ENCODE results near the gene SOX6. TPM values are rescaled to one million over a fixed set of nuclear protein-coding genes. Genes with fewer than 3 reads are reported as not detected.

SOX6 gene
- total RNA-seq, 1 experiment from 2014 or later, result 18.4 TPM

- intact Hi-C loops (cut with micrococcal nuclease; ENCODE audit: unreplicated experiment), result no loop called here
- CTCF ChIA-PET, result interaction anchor here (0.7 kb wide), 1 partner anchor 9 kb away, joined by 3 read pairs; no protein-coding TSS in a partner anchor
- H3K27ac Mint-ChIP-seq (ENCODE audit: unreplicated experiment), result no peak overlapping the region
- DNase-seq, result no peak
- no peaks in the 10 kb centered on the region for H3K9me3 Mint-ChIP-seq (ENCODE audit: low read depth, unreplicated experiment)
- H3K36me3 Mint-ChIP-seq (ENCODE audit: insufficient read depth, unreplicated experiment), result no peaks in the 10 kb centered on the region
- H3K4me3 Mint-ChIP-seq (ENCODE audit: low read depth, unreplicated experiment), result no peak overlapping the region
- BruUV-seq (replicated peaks), result no TSS peak
- no peaks in the 10 kb centered on the region for H3K27me3 Mint-ChIP-seq (ENCODE audit: unreplicated experiment)
- H3K4me1 Mint-ChIP-seq (ENCODE audit: low read depth, unreplicated experiment), result peaks cover 8% of the 10 kb centered on the region
- no peak for TF ChIP-seq CTCF (IDR thresholded peaks at IDR 0.05; ENCODE audit: unreplicated experiment)
These were observed 144.9 kb downstream of the SOX6 start for GRCh38 chr11:16211407-16211806.

GRCh38 chr11:16204261-16204660, 152.1 kb downstream of the SOX6 start:
- Mint-ChIP-seq H3K4me3 (ENCODE audit: low read depth, unreplicated experiment) (no peak overlapping the region), H3K36me3 (ENCODE audit: insufficient read depth, unreplicated experiment) (no peaks in the 10 kb centered on the region), H3K9me3 (ENCODE audit: low read depth, unreplicated experiment) (no peaks in the 10 kb centered on the region), H3K27me3 (ENCODE audit: unreplicated experiment) (no peaks in the 10 kb centered on the region), H3K4me1 (ENCODE audit: low read depth, unreplicated experiment) (peaks cover 13% of the 10 kb centered on the region), H3K27ac (ENCODE audit: unreplicated experiment) (no peak overlapping the region)
- CTCF ChIA-PET, result interaction anchor here (0.6 kb wide), 2 partner anchors 44 to 45 kb away, joined by 3 read pairs; no protein-coding TSS in a partner anchor
- DNase-seq, result no peak
- TF ChIP-seq CTCF (IDR thresholded peaks at IDR 0.05; ENCODE audit: unreplicated experiment), result no peak
- intact Hi-C loops (cut with micrococcal nuclease; ENCODE audit: unreplicated experiment), result no loop called here
- no TSS peak for BruUV-seq (replicated peaks)

- H3K4me3 Mint-ChIP-seq (ENCODE audit: low read depth, unreplicated experiment), result no peak overlapping the region
- H3K4me1 Mint-ChIP-seq (ENCODE audit: low read depth, unreplicated experiment), result peaks cover 9% of the 10 kb centered on the region
These were observed 160.7 kb downstream of the SOX6 start for GRCh38 chr11:16195651-16196050.

GRCh38 chr11:16194566-16194965, 161.8 kb downstream of the SOX6 start:
- Mint-ChIP-seq H3K4me3 (ENCODE audit: low read depth, unreplicated experiment) (no peak overlapping the region), H3K9me3 (ENCODE audit: low read depth, unreplicated experiment) (no peaks in the 10 kb centered on the region), H3K27ac (ENCODE audit: unreplicated experiment) (no peak overlapping the region), H3K36me3 (ENCODE audit: insufficient read depth, unreplicated experiment) (no peaks in the 10 kb centered on the region), H3K4me1 (ENCODE audit: low read depth, unreplicated experiment) (peaks cover 9% of the 10 kb centered on the region), H3K27me3 (ENCODE audit: unreplicated experiment) (no peaks in the 10 kb centered on the region)
- TF ChIP-seq CTCF (IDR thresholded peaks at IDR 0.05; ENCODE audit: unreplicated experiment), result no peak
- intact Hi-C loops (cut with micrococcal nuclease; ENCODE audit: unreplicated experiment), result no loop called here
- CTCF ChIA-PET, result no interaction called here
- DNase-seq, result no peak
- BruUV-seq (replicated peaks), result no TSS peak

More at GRCh38 chr11:16195651-16196050, 160.7 kb downstream of the SOX6 start:
- intact Hi-C loops (cut with micrococcal nuclease; ENCODE audit: unreplicated experiment), result no loop called here
- no peaks in the 10 kb centered on the region for H3K9me3 Mint-ChIP-seq (ENCODE audit: low read depth, unreplicated experiment)
- DNase-seq, result no peak
- no peaks in the 10 kb centered on the region for H3K27me3 Mint-ChIP-seq (ENCODE audit: unreplicated experiment)
- CTCF ChIA-PET, result interaction anchor here (0.9 kb wide), 1 partner anchor 11 kb away, joined by 3 read pairs; no protein-coding TSS in a partner anchor
- no TSS peak for BruUV-seq (replicated peaks)
- H3K27ac Mint-ChIP-seq (ENCODE audit: unreplicated experiment), result no peak overlapping the region
- TF ChIP-seq CTCF (IDR thresholded peaks at IDR 0.05; ENCODE audit: unreplicated experiment), result no peak
- H3K36me3 Mint-ChIP-seq (ENCODE audit: insufficient read depth, unreplicated experiment), result no peaks in the 10 kb centered on the region

All from Calu3 (cell line).